Amniotic stem cell (primary cell): Measurements from ENCODE around the gene RRP1.
"Not testable (repeated sequence)": the region's sequence is repeated elsewhere in the genome, so short reads cannot be mapped to it uniquely, and the experiment has no call there.

Source experiments
- DNase-seq: peaks from one replicate; lab custom pipeline; 2025; lab: John Stamatoyannopoulos, UW

RRP1 gene

GRCh38 chr21:43816611-43817071 lies 27.3 kb downstream of the RRP1 start:
- no peak for DNase-seq

GRCh38 chr21:43817157-43818086 lies 28.0 kb downstream of the RRP1 start:
- DNase-seq = no peak

- no peak for DNase-seq
Measured at GRCh38 chr21:43818685-43819084, 29.3 kb downstream of the RRP1 start.

GRCh38 chr21:43819511-43820405 lies 30.4 kb downstream of the RRP1 start:
- DNase-seq = no peak

- DNase-seq = no peak
Measured at GRCh38 chr21:43820466-43820865, 31.1 kb downstream of the RRP1 start.

- DNase-seq = not testable (repeated sequence)
Measured at GRCh38 chr21:43822166-43822565, 32.8 kb downstream of the RRP1 start.

- not testable (repeated sequence) for DNase-seq
Measured at GRCh38 chr21:43822741-43823140, 33.4 kb downstream of the RRP1 start.

GRCh38 chr21:43824333-43825241 lies 35.2 kb downstream of the RRP1 start:
- DNase-seq = no peak

GRCh38 chr21:43825242-43825935 lies 36.0 kb downstream of the RRP1 start:
- DNase-seq = no peak

GRCh38 chr21:43825936-43826622 lies 36.7 kb downstream of the RRP1 start:
- no peak for DNase-seq

- DNase-seq = no peak
Measured at GRCh38 chr21:43826623-43826974, 37.2 kb downstream of the RRP1 start.

GRCh38 chr21:43827015-43827611 lies 37.7 kb downstream of the RRP1 start:
- DNase-seq = no peak

GRCh38 chr21:43829161-43829560 lies 39.8 kb downstream of the RRP1 start:
- no peak for DNase-seq

GRCh38 chr21:43829575-43830119 lies 40.3 kb downstream of the RRP1 start:
- no peak for DNase-seq

- DNase-seq = no peak
Measured at GRCh38 chr21:43832158-43832550, 42.8 kb downstream of the RRP1 start.

- no peak for DNase-seq
Measured at GRCh38 chr21:43832648-43833047, 43.3 kb downstream of the RRP1 start.

GRCh38 chr21:43834146-43834905 lies 44.9 kb downstream of the RRP1 start:
- DNase-seq = no peak

- DNase-seq = no peak
Measured at GRCh38 chr21:43835050-43835449, 45.7 kb downstream of the RRP1 start.

GRCh38 chr21:43835861-43836260 lies 46.5 kb downstream of the RRP1 start:
- DNase-seq = no peak
